Measurements from ENCODE around the gene CYP19A1. TPM values are rescaled to one million over a fixed set of nuclear protein-coding genes. Genes with fewer than 3 reads are reported as not detected.

CYP19A1 gene
- total RNA-seq, 1 donor from 2014 or later: not detected

DNA sequence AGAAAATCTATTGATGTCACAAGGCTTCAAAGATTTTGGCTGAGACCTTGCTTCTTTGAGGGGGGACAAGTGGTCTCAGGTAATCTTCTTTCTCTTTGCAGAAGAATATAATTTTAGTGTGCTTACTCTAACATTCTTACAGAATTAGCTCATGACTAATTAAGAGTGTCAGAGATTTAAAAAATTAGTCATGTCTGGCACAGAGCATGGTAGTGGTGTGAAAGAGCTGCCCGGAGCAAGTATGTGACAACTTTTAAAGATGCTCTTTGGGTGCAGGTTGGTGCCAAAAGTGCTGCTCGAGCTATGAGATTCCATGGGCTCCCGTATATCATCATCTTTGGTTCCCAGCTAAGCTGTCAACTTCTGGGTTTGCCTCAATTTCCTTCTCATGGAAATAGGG, 31.1 kb downstream of the CYP19A1 start:
- H3K27ac Mint-ChIP-seq: no peak overlapping the region
- peaks cover 14% of the 10 kb centered on the region for H3K27me3 Mint-ChIP-seq (ENCODE audit: low read depth)

DNA sequence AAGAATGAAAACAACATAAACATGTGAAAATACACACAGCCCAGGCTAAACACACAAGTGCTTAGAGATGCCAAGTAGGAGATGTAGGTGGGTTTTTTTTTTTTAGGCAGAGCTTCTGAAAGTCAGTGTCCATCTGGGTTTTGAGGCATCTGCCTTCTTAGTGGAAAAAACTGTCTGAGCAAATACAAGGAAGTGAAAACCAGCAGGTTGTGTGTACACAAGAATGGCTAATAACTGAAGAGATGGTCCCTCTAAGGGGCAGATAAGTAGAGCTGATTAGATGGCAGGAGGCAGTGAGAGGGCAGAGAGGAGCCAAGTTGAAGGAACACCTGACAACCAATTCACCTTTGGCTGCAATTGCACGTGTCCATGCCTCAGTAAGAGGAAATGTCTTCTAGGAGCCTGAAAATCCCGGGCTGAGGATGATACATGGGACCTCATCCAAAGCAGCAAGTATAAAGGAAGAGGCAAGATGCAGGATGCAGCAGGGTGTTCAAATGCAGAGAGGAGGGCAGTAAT, 34.9 kb downstream of the CYP19A1 start:
- Mint-ChIP-seq H3K9me3 (no peaks in the 10 kb centered on the region), H3K27me3 (ENCODE audit: low read depth) (peaks cover 12% of the 10 kb centered on the region), H3K4me1 (no peaks in the 10 kb centered on the region), H3K4me3 (no peak overlapping the region), H3K36me3 (no peaks in the 10 kb centered on the region), H3K27ac (no peak overlapping the region)
- TF ChIP-seq, protein P1, sequence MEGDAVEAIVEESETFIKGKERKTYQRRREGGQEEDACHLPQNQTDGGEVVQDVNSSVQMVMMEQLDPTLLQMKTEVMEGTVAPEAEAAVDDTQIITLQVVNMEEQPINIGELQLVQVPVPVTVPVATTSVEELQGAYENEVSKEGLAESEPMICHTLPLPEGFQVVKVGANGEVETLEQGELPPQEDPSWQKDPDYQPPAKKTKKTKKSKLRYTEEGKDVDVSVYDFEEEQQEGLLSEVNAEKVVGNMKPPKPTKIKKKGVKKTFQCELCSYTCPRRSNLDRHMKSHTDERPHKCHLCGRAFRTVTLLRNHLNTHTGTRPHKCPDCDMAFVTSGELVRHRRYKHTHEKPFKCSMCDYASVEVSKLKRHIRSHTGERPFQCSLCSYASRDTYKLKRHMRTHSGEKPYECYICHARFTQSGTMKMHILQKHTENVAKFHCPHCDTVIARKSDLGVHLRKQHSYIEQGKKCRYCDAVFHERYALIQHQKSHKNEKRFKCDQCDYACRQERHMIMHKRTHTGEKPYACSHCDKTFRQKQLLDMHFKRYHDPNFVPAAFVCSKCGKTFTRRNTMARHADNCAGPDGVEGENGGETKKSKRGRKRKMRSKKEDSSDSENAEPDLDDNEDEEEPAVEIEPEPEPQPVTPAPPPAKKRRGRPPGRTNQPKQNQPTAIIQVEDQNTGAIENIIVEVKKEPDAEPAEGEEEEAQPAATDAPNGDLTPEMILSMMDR (IDR thresholded peaks at IDR 0.05; ENCODE audit: unreplicated experiment): no peak
- no peak for DNase-seq (ENCODE audit: low spot score in 2 of 2, unreplicated experiment in 2 of 2)

More for the DNA sequence above, 31.1 kb downstream of the CYP19A1 start:
- peaks cover 5% of the 10 kb centered on the region for H3K4me1 Mint-ChIP-seq
- DNase-seq (ENCODE audit: low spot score in 2 of 2, unreplicated experiment in 2 of 2): no peak
- no peaks in the 10 kb centered on the region for H3K9me3 Mint-ChIP-seq
- no peaks in the 10 kb centered on the region for H3K36me3 Mint-ChIP-seq
- TF ChIP-seq, protein P1 (IDR thresholded peaks at IDR 0.05; ENCODE audit: unreplicated experiment): no peak
- no peak overlapping the region for H3K4me3 Mint-ChIP-seq

DNA sequence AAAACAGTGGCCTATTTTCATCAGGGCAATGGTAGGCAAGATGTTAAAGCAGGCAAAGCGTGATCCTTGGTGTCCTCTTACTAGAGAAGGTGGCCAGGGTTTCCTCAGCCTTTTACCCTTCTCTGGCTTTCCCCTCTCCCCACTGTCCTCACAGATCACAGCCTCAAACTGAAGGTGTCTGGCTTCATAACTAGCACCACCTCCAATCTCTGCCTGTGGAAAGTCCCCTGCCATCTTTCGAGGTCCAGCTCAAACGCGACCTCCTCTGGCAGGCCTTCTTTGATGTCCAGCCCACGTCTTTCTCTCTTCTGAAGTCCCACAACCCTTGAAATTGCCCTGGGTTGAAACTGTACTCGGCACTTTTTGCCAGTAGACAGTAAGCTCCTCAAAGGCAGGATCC, 35.9 kb downstream of the CYP19A1 start:
- H3K36me3 Mint-ChIP-seq: no peaks in the 10 kb centered on the region
- H3K9me3 Mint-ChIP-seq: no peaks in the 10 kb centered on the region
- no peak for DNase-seq (ENCODE audit: low spot score in 2 of 2, unreplicated experiment in 2 of 2)
- no peak overlapping the region for H3K27ac Mint-ChIP-seq
- H3K4me1 Mint-ChIP-seq: no peaks in the 10 kb centered on the region
- no peak overlapping the region for H3K4me3 Mint-ChIP-seq
- TF ChIP-seq, protein P1 (IDR thresholded peaks at IDR 0.05; ENCODE audit: unreplicated experiment): no peak
- H3K27me3 Mint-ChIP-seq (ENCODE audit: low read depth): peaks cover 6% of the 10 kb centered on the region

DNA sequence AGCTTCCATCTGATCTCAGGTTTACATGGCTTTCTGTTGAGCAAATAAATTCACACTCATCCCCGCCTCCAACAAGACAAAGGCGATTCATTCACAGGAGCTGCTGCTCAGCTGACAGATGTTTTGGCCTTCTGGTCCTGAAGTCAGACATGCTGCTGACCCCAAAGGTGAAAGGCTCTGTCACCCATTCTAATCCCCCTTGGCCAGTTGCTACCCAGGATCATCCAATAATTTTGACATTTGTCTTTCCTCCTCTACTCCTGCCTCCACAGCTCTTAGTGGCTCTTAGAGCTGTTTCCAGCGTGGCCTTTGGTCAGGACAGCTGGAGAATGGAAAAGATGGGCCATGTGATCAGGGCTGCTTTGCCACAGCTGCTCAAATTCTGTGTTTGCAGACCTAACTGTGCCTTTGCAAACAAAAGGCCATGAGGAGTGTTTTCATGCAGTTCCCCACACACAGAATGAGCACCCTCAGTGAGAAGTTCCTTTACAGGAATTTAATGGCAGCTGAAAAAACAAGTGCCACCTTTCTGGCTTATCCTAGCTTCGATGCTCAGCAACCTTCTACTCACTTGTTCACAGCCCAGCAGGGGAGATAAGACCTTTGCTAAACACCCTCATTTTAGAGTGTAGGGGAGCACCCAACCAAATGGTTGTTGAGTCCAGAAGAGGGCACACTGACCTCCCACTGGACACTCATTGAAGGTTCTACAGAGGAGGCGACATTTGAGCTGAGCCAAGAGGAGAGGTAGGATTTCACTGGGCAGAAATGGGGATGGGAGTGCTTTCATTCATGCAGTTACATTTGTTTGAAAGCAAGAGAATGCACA, 39.0 kb downstream of the CYP19A1 start:
- Mint-ChIP-seq H3K4me3 (no peak overlapping the region), H3K36me3 (peaks cover 1% of the 10 kb centered on the region), H3K9me3 (no peaks in the 10 kb centered on the region), H3K27me3 (ENCODE audit: low read depth) (peaks cover 3% of the 10 kb centered on the region), H3K27ac (no peak overlapping the region), H3K4me1 (no peaks in the 10 kb centered on the region)
- no peak for DNase-seq (ENCODE audit: low spot score in 2 of 2, unreplicated experiment in 2 of 2)
- TF ChIP-seq, protein P1 (IDR thresholded peaks at IDR 0.05; ENCODE audit: unreplicated experiment): no peak

DNA sequence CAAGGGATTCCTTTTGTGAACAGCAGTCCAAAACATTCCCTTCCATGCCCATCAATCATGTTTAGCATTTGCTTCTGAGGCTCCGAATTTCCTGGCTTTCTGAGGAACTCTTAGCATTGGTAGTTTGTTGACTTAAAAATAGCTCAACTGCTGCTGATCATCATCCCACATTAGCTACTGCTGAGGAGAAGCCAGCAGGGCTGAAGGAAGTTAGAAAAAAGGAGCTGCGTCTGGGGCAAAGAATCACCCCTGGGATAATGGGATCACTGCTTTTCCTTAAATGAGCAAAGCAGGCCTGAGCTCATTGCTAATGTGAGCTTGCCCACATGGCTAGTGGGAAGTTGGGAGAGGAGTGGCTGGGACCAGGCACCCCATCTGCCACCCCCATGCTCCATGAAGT, 39.8 kb downstream of the CYP19A1 start:
- Mint-ChIP-seq H3K27ac (no peak overlapping the region), H3K4me1 (no peaks in the 10 kb centered on the region), H3K36me3 (peaks cover 1% of the 10 kb centered on the region), H3K27me3 (ENCODE audit: low read depth) (peaks cover 3% of the 10 kb centered on the region), H3K9me3 (peaks cover under 1% of the 10 kb centered on the region), H3K4me3 (no peak overlapping the region)
- TF ChIP-seq, protein P1 (IDR thresholded peaks at IDR 0.05; ENCODE audit: unreplicated experiment): no peak
- DNase-seq (ENCODE audit: low spot score in 2 of 2, unreplicated experiment in 2 of 2): no peak

All from mesothelial cell of epicardium (in vitro differentiated cells).